PFSK-1 (cell line): ENCODE results near the gene VSIG10.

Source experiments
- FOXP2 ChIP-seq: optimal IDR thresholded peaks from 2 replicates; pipeline ENCODE3; 2011; ENCODE audit warnings: borderline replicate concordance, control low read depth, inconsistent platforms; ENCODE audit not compliant: insufficient read depth; ENCODE audit errors: extremely low read length, extremely low read depth
- POLR2AphosphoS5 ChIP-seq: IDR thresholded peaks from 2 replicates; pipeline ENCODE4 v1.6.1; 2012; ENCODE audit warnings: low read depth, mild to moderate bottlenecking, control low read depth, low read length, moderate library complexity
- SIN3A ChIP-seq: IDR thresholded peaks from 2 replicates; pipeline ENCODE4 v1.6.1; 2012; ENCODE audit warnings: mild to moderate bottlenecking, low read length, moderate library complexity, borderline replicate concordance; ENCODE audit not compliant: insufficient read depth
- TAF1 ChIP-seq: IDR thresholded peaks from 2 replicates; pipeline ENCODE4 v1.6.1; 2012; ENCODE audit warnings: low read length, control low read depth, borderline replicate concordance; ENCODE audit not compliant: insufficient read depth
- TF ChIP-seq, protein P1 (sequence below), 2 experiments: IDR thresholded peaks; 2 replicates each; pipeline versions ENCODE4 v1.6.1 to v1.8.0; 2011 to 2012; ENCODE audit warnings: low read depth in 2 of 2, low read length in 2 of 2, control low read depth in 1 of 2, inconsistent platforms in 1 of 2, mild to moderate bottlenecking in 1 of 2, moderate library complexity in 1 of 2; ENCODE audit not compliant: insufficient read depth in 1 of 2

VSIG10 gene

GRCh38 chr12:118058881-118059280 lies 44.9 kb downstream of the VSIG10 start:
- TF ChIP-seq SIN3A (no peak), POLR2AphosphoS5 (no peak), FOXP2 (no peak)

- no peak for TF ChIP-seq TAF1
- no peak for TF ChIP-seq FOXP2
- TF ChIP-seq SIN3A: no peak
- TF ChIP-seq POLR2AphosphoS5: no peak
- TF ChIP-seq, protein P1, sequence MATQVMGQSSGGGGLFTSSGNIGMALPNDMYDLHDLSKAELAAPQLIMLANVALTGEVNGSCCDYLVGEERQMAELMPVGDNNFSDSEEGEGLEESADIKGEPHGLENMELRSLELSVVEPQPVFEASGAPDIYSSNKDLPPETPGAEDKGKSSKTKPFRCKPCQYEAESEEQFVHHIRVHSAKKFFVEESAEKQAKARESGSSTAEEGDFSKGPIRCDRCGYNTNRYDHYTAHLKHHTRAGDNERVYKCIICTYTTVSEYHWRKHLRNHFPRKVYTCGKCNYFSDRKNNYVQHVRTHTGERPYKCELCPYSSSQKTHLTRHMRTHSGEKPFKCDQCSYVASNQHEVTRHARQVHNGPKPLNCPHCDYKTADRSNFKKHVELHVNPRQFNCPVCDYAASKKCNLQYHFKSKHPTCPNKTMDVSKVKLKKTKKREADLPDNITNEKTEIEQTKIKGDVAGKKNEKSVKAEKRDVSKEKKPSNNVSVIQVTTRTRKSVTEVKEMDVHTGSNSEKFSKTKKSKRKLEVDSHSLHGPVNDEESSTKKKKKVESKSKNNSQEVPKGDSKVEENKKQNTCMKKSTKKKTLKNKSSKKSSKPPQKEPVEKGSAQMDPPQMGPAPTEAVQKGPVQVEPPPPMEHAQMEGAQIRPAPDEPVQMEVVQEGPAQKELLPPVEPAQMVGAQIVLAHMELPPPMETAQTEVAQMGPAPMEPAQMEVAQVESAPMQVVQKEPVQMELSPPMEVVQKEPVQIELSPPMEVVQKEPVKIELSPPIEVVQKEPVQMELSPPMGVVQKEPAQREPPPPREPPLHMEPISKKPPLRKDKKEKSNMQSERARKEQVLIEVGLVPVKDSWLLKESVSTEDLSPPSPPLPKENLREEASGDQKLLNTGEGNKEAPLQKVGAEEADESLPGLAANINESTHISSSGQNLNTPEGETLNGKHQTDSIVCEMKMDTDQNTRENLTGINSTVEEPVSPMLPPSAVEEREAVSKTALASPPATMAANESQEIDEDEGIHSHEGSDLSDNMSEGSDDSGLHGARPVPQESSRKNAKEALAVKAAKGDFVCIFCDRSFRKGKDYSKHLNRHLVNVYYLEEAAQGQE (IDR thresholded peaks at IDR 0.05; ENCODE audit: insufficient read depth in 1 of 2, low read depth in 2 of 2, low read length in 2 of 2): no peak
Observed at GRCh38 chr12:118058227-118058626, 45.6 kb downstream of the VSIG10 start.

GRCh38 chr12:118055865-118056773 lies 47.7 kb downstream of the VSIG10 start:
- TF ChIP-seq POLR2AphosphoS5: no peak
- no peak for TF ChIP-seq SIN3A
- TF ChIP-seq, protein P1 (IDR thresholded peaks at IDR 0.05; ENCODE audit: insufficient read depth in 1 of 2, low read depth in 2 of 2, low read length in 2 of 2): no peak
- TF ChIP-seq TAF1: no peak
- no peak for TF ChIP-seq FOXP2

GRCh38 chr12:118055144-118055557 lies 48.7 kb downstream of the VSIG10 start:
- TF ChIP-seq POLR2AphosphoS5: no peak
- TF ChIP-seq, protein P1 (IDR thresholded peaks at IDR 0.05; ENCODE audit: insufficient read depth in 1 of 2, low read depth in 2 of 2, low read length in 2 of 2): no peak
- no peak for TF ChIP-seq SIN3A
- TF ChIP-seq FOXP2: no peak
- no peak for TF ChIP-seq TAF1

GRCh38 chr12:118053071-118053985 lies 50.5 kb downstream of the VSIG10 start:
- TF ChIP-seq, protein P1 (IDR thresholded peaks at IDR 0.05; ENCODE audit: insufficient read depth in 1 of 2, low read depth in 2 of 2, low read length in 2 of 2): no peak
- TF ChIP-seq POLR2AphosphoS5 (no peak), SIN3A (no peak), TAF1 (no peak), FOXP2 (no peak)
